ENCODE measurements around the gene PIGP.
"Not testable (repeated sequence)": the region's sequence is repeated elsewhere in the genome, so short reads cannot be mapped to it uniquely, and the experiment has no call there.

Gene PIGP

GRCh38 chr21:37045149-37045548 lies 27.7 kb downstream of the PIGP start:
- in situ Hi-C loops (cut with HindIII; ENCODE audit: low sequenced_read_pairs) = no loop called here

- in situ Hi-C loops (cut with HindIII; ENCODE audit: low sequenced_read_pairs) = no loop called here
These were observed 28.2 kb downstream of the PIGP start for GRCh38 chr21:37044643-37045042.

- in situ Hi-C loops (cut with HindIII; ENCODE audit: low sequenced_read_pairs) = no loop called here
These were observed 29.1 kb downstream of the PIGP start for GRCh38 chr21:37043818-37044217.

- in situ Hi-C loops (cut with HindIII; ENCODE audit: low sequenced_read_pairs) = no loop called here
These were observed 31.1 kb downstream of the PIGP start for GRCh38 chr21:37041706-37042271.

GRCh38 chr21:37040212-37040611 lies 32.7 kb downstream of the PIGP start:
- in situ Hi-C loops (cut with HindIII; ENCODE audit: low sequenced_read_pairs) = no loop called here

GRCh38 chr21:37039411-37040075 lies 33.3 kb downstream of the PIGP start:
- in situ Hi-C loops (cut with HindIII; ENCODE audit: low sequenced_read_pairs) = no loop called here

- in situ Hi-C loops (cut with HindIII; ENCODE audit: low sequenced_read_pairs) = no loop called here
These were observed 36.7 kb downstream of the PIGP start for GRCh38 chr21:37036177-37036576.

- in situ Hi-C loops (cut with HindIII; ENCODE audit: low sequenced_read_pairs) = not testable (repeated sequence)
These were observed 38.5 kb downstream of the PIGP start for GRCh38 chr21:37034394-37034793.

GRCh38 chr21:37032877-37033471 lies 39.9 kb downstream of the PIGP start:
- in situ Hi-C loops (cut with HindIII; ENCODE audit: low sequenced_read_pairs) = no loop called here

- in situ Hi-C loops (cut with HindIII; ENCODE audit: low sequenced_read_pairs) = no loop called here
These were observed 40.6 kb downstream of the PIGP start for GRCh38 chr21:37032293-37032692.

GRCh38 chr21:37030864-37031263 lies 42.0 kb downstream of the PIGP start:
- in situ Hi-C loops (cut with HindIII; ENCODE audit: low sequenced_read_pairs) = no loop called here

GRCh38 chr21:37028570-37028969 lies 44.3 kb downstream of the PIGP start:
- in situ Hi-C loops (cut with HindIII; ENCODE audit: low sequenced_read_pairs) = no loop called here

GRCh38 chr21:37026499-37026898 lies 46.4 kb downstream of the PIGP start:
- in situ Hi-C loops (cut with HindIII; ENCODE audit: low sequenced_read_pairs) = no loop called here

- in situ Hi-C loops (cut with HindIII; ENCODE audit: low sequenced_read_pairs) = no loop called here
These were observed 54.8 kb downstream of the PIGP start for GRCh38 chr21:37017951-37018679.
